H1 (cell line): Measurements from ENCODE around the gene RBM20. TPM values are rescaled to one million over a fixed set of nuclear protein-coding genes. Genes with fewer than 3 reads are reported as not detected.

Source experiments
- CHD2 ChIP-seq: IDR thresholded peaks from 2 replicates; pipeline ENCODE4 v1.6.1; 2012; ENCODE audit warnings: low read length, improper control_type of control experiment
- EGR1 ChIP-seq: IDR thresholded peaks from 2 replicates; pipeline ENCODE4 v1.6.1; 2011; ENCODE audit warnings: low read depth, low read length, borderline replicate concordance
- EZH2 ChIP-seq: fragments of 200-600 bp; sonication (generic); IDR thresholded peaks from 2 replicates; pipeline ENCODE4 v1.7.1; 2012; ENCODE audit warnings: low read depth, mild to moderate bottlenecking, moderate library complexity, low read length, inconsistent platforms; ENCODE audit not compliant: severe bottlenecking
- KDM1A ChIP-seq: fragments of 200-600, 300-600 bp; sonication (generic); IDR thresholded peaks from 2 replicates; pipeline ENCODE4 v1.7.1; 2016; ENCODE audit warnings: mild to moderate bottlenecking, low read length, borderline replicate concordance
- polyA plus RNA-seq, 7 experiments: library from polyadenylated mRNA; depleted of rRNA in 3 of 7; stranded (reverse) in 5 of 7; unstranded in 2 of 7; fragments of >200 nt in 5 of 7; fragments of 200-250 nt in 2 of 7; gene quantifications; 1 replicate in 5 of 7; 2 replicates in 1 of 7; 4 replicates in 1 of 7; pipeline versions ENCODE4 v1.2.1 to v1.2.3, GENCODE V29; 2011 to 2013; ENCODE audit warnings: missing spikeins in 2 of 7, mixed read lengths in 2 of 7
- total RNA-seq: library from RNA; stranded (reverse); fragmentation: NEBNext Ultra II Directional; extraction: Animal tissue kit (Norgen Biotek cat#: 25700); gene quantifications from 2 replicates; pipeline ENCODE4 v1.2.1, GENCODE V29; 2021
- TF ChIP-seq, protein P1 (sequence below), 3 experiments: IDR thresholded peaks; 1 replicate in 2 of 3; 2 replicates in 1 of 3; pipeline versions ENCODE4 v1.5.1 to v1.6.1; 2011; ENCODE audit warnings: low read length in 3 of 3, mild to moderate bottlenecking in 3 of 3, inconsistent platforms in 2 of 3, low read depth in 1 of 3, moderate library complexity in 1 of 3; ENCODE audit not compliant: insufficient read depth in 1 of 3; ENCODE audit errors: control extremely low read depth in 1 of 3

Gene RBM20
- total and polyA plus RNA-seq, 2 of the 8 experiments (the other 6 are each of a cell fraction or from before 2014, with no cell fraction given): 0.05 to 0.63 TPM

DNA sequence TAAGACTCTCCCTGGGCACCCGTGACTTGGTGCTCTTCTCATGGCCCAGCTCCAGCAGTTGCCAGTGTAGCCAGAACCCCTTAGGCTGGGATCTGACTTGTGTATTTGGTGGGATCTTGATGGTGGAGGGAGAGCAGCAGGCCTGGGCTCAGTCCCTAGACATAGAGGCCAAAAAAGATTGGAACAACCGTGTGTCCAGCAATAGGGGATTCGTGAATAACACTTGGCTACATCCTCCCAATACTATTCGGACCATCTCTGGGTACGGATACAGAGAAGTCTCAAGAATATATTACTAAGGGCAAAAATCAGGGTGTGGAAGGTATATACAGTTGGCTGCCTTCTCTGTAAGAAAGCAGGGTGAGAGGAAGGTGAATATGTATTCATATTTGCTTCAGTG is 17.2 kb downstream of the RBM20 start (continued):
- TF ChIP-seq, protein P1, sequence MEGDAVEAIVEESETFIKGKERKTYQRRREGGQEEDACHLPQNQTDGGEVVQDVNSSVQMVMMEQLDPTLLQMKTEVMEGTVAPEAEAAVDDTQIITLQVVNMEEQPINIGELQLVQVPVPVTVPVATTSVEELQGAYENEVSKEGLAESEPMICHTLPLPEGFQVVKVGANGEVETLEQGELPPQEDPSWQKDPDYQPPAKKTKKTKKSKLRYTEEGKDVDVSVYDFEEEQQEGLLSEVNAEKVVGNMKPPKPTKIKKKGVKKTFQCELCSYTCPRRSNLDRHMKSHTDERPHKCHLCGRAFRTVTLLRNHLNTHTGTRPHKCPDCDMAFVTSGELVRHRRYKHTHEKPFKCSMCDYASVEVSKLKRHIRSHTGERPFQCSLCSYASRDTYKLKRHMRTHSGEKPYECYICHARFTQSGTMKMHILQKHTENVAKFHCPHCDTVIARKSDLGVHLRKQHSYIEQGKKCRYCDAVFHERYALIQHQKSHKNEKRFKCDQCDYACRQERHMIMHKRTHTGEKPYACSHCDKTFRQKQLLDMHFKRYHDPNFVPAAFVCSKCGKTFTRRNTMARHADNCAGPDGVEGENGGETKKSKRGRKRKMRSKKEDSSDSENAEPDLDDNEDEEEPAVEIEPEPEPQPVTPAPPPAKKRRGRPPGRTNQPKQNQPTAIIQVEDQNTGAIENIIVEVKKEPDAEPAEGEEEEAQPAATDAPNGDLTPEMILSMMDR (IDR thresholded peaks at IDR 0.05; ENCODE audit: control extremely low read depth in 1 of 3, insufficient read depth in 1 of 3, low read depth in 1 of 3, low read length in 3 of 3): no peak
- TF ChIP-seq CHD2 (no peak), EGR1 (no peak), EZH2 (no peak), KDM1A (no peak)
